SU-DHL-6 (cell line): Measurements from ENCODE around the gene BIK.

Experiments used
- EZH2phosphoT487 ChIP-seq: fragments of 200-600 bp; sonication (generic), shearing (Covaris generic); conservative IDR thresholded peaks from 2 replicates; pipeline ENCODE4 v1.6.1; 2018; ENCODE audit warnings: mild to moderate bottlenecking, antibody characterized with exemption, low read length, moderate library complexity, mixed read lengths
- TF ChIP-seq, protein P1 (sequence below): fragments of 200-600 bp; sonication (generic); IDR thresholded peaks from one replicate; pipeline ENCODE4 v1.5.1; 2017; ENCODE audit warnings: antibody characterized with exemption, mild to moderate bottlenecking, low read length, moderate library complexity; ENCODE audit not compliant: insufficient read depth, poor library complexity, severe bottlenecking

DNA sequence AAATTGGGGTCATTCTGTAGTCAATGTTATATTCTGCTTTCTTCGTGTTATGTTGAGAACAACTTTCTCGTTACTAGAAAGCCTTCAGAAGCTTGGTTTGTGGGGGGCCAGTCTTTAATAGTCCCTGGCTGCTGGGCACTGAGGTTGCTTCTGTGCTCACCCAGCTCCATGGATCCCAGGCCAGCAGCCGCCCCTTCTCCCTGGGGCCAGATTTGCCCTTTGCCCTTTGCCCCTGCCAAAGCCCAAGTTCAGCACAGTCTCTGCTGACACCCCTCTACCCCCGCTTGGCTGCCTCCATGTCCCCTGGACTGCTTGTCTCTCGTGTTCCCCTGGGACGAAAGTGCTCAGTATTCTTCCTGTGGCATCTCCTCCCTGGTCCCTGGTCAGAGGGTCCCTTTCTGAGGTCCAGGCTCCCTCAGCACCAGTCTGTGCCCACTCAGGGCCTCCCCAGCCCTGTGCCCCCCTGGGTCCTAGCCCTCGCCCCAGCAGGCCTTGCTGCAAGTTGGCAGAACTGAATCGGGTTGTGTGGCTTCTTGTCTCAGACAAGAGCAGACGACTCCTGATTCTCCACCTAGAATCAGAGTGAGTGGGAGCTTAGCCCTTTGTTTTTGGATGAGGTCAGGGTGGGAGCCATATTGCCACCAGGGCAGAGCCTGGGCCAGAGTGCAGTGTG, 47.5 kb downstream of the BIK start:
- TF ChIP-seq, protein P1, sequence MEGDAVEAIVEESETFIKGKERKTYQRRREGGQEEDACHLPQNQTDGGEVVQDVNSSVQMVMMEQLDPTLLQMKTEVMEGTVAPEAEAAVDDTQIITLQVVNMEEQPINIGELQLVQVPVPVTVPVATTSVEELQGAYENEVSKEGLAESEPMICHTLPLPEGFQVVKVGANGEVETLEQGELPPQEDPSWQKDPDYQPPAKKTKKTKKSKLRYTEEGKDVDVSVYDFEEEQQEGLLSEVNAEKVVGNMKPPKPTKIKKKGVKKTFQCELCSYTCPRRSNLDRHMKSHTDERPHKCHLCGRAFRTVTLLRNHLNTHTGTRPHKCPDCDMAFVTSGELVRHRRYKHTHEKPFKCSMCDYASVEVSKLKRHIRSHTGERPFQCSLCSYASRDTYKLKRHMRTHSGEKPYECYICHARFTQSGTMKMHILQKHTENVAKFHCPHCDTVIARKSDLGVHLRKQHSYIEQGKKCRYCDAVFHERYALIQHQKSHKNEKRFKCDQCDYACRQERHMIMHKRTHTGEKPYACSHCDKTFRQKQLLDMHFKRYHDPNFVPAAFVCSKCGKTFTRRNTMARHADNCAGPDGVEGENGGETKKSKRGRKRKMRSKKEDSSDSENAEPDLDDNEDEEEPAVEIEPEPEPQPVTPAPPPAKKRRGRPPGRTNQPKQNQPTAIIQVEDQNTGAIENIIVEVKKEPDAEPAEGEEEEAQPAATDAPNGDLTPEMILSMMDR: no peak
- TF ChIP-seq EZH2phosphoT487: no peak
